ENCODE measurements around the gene LZTS2. TPM values are rescaled to one million over a fixed set of nuclear protein-coding genes. Genes with fewer than 3 reads are reported as not detected.

Gene LZTS2
- total RNA-seq, 1 experiment from 2014 or later = 58.3 TPM

- BruUV-seq (replicated peaks) = no TSS peak
- Histone ChIP-seq H3K9ac (ENCODE audit: low read length) (no peak overlapping the region), H3K4me1 (ENCODE audit: insufficient read depth, low read length) (0 out of 2 replicates have a peak, but pooled peaks cover 7% of the 10 kb centered on the region), H3K9me3 (ENCODE audit: low read length) (no peaks in the 10 kb centered on the region), H3K27ac (ENCODE audit: low read length) (no peak overlapping the region), H4K20me1 (ENCODE audit: low read length) (no peaks in the 10 kb centered on the region), H3K79me2 (ENCODE audit: low read length) (no peaks in the 10 kb centered on the region), H3K27me3 (ENCODE audit: low read length) (no peaks in the 10 kb centered on the region), H3K36me3 (ENCODE audit: low read depth, low read length) (no peaks in the 10 kb centered on the region), H3K4me2 (ENCODE audit: low read length) (no peak overlapping the region), H3K9me2 (replicated peaks; ENCODE audit: low read length) (no peaks in the 10 kb centered on the region), H2AFZ (ENCODE audit: low read length) (no peak overlapping the region), H3K4me3 (ENCODE audit: low read length) (no peak overlapping the region), H3F3A (ENCODE audit: low read length, unreplicated experiment) (no peaks in the 10 kb centered on the region)
- DNase-seq (no peak), ATAC-seq (no peak)
- POLR2A ChIA-PET (ENCODE audit: unreplicated experiment) = no interaction called here
- CTCF ChIA-PET = no interaction called here
- intact Hi-C loops (cut with micrococcal nuclease) = no loop called here
- TF ChIP-seq EZH2 (IDR thresholded peaks at IDR 0.05; ENCODE audit: low read length, unreplicated experiment) (no peak), CTCF (conservative IDR thresholded peaks at IDR 0.05; ENCODE audit: low read depth, low read length) (no peak), EZH2phosphoT487 (IDR thresholded peaks at IDR 0.05; ENCODE audit: borderline replicate concordance, low read length) (no peak)
Observed at GRCh38 chr10:100977436-100977835, 22.2 kb upstream of the LZTS2 start.

- no peaks in the 10 kb centered on the region for H3K9me3 ChIP-seq (ENCODE audit: low read length)
- BruUV-seq (replicated peaks) = no TSS peak
- DNase-seq (no peak), ATAC-seq (no peak)
- no peaks in the 10 kb centered on the region for H3K27me3 ChIP-seq (ENCODE audit: low read length)
- no peaks in the 10 kb centered on the region for H3K36me3 ChIP-seq (ENCODE audit: low read depth, low read length)
- no peaks in the 10 kb centered on the region for H3F3A ChIP-seq (ENCODE audit: low read length, unreplicated experiment)
- ChIA-PET CTCF (no interaction called here), POLR2A (ENCODE audit: unreplicated experiment) (no interaction called here)
- no peak overlapping the region for H3K4me2 ChIP-seq (ENCODE audit: low read length)
- no peak overlapping the region for H3K9ac ChIP-seq (ENCODE audit: low read length)
- H3K79me2 ChIP-seq (ENCODE audit: low read length) = no peaks in the 10 kb centered on the region
- no peak overlapping the region for H3K4me3 ChIP-seq (ENCODE audit: low read length)
- no peak for TF ChIP-seq EZH2phosphoT487 (IDR thresholded peaks at IDR 0.05; ENCODE audit: borderline replicate concordance, low read length)
- TF ChIP-seq CTCF (conservative IDR thresholded peaks at IDR 0.05; ENCODE audit: low read depth, low read length) = no peak
- TF ChIP-seq EZH2 (IDR thresholded peaks at IDR 0.05; ENCODE audit: low read length, unreplicated experiment) = no peak
- H3K4me1 ChIP-seq (ENCODE audit: insufficient read depth, low read length) = 0 out of 2 replicates have a peak, but pooled peaks cover 7% of the 10 kb centered on the region
- no peaks in the 10 kb centered on the region for H4K20me1 ChIP-seq (ENCODE audit: low read length)
- H2AFZ ChIP-seq (ENCODE audit: low read length) = no peak overlapping the region
- intact Hi-C loops (cut with micrococcal nuclease) = no loop called here
- no peak overlapping the region for H3K27ac ChIP-seq (ENCODE audit: low read length)
- no peaks in the 10 kb centered on the region for H3K9me2 ChIP-seq (replicated peaks; ENCODE audit: low read length)
Observed at GRCh38 chr10:100978121-100978900, 21.3 kb upstream of the LZTS2 start.

- 0 out of 2 replicates have a peak, but pooled peaks cover 7% of the 10 kb centered on the region for H3K4me1 ChIP-seq (ENCODE audit: insufficient read depth, low read length)
- CTCF ChIA-PET = no interaction called here
- TF ChIP-seq CTCF (conservative IDR thresholded peaks at IDR 0.05; ENCODE audit: low read depth, low read length) = no peak
- no peak for TF ChIP-seq EZH2phosphoT487 (IDR thresholded peaks at IDR 0.05; ENCODE audit: borderline replicate concordance, low read length)
- TF ChIP-seq EZH2 (IDR thresholded peaks at IDR 0.05; ENCODE audit: low read length, unreplicated experiment) = no peak
- H3K4me2 ChIP-seq (ENCODE audit: low read length) = no peak overlapping the region
- H3K9me3 ChIP-seq (ENCODE audit: low read length) = no peaks in the 10 kb centered on the region
- no peak overlapping the region for H2AFZ ChIP-seq (ENCODE audit: low read length)
- POLR2A ChIA-PET (ENCODE audit: unreplicated experiment) = no interaction called here
- no peaks in the 10 kb centered on the region for H3K36me3 ChIP-seq (ENCODE audit: low read depth, low read length)
- H3K27me3 ChIP-seq (ENCODE audit: low read length) = no peaks in the 10 kb centered on the region
- no peak overlapping the region for H3K9ac ChIP-seq (ENCODE audit: low read length)
- H3K4me3 ChIP-seq (ENCODE audit: low read length) = no peak overlapping the region
- no peaks in the 10 kb centered on the region for H3F3A ChIP-seq (ENCODE audit: low read length, unreplicated experiment)
- DNase-seq (no peak), ATAC-seq (no peak)
- H3K9me2 ChIP-seq (replicated peaks; ENCODE audit: low read length) = no peaks in the 10 kb centered on the region
- no peak overlapping the region for H3K27ac ChIP-seq (ENCODE audit: low read length)
- BruUV-seq (replicated peaks) = no TSS peak
- no peaks in the 10 kb centered on the region for H3K79me2 ChIP-seq (ENCODE audit: low read length)
- H4K20me1 ChIP-seq (ENCODE audit: low read length) = no peaks in the 10 kb centered on the region
- intact Hi-C loops (cut with micrococcal nuclease) = no loop called here
Observed at GRCh38 chr10:100978901-100979195, 20.8 kb upstream of the LZTS2 start.

All from PC-3 (cell line).